Right kidney (tissue), 1 donor: ENCODE results near the gene SPACA4.

Source experiments
- DNase-seq: peaks from one replicate; pipeline ENCODE4 v3.0.0-alpha.2; 2016

Gene SPACA4

GRCh38 chr19:48634424-48635262 is 28.1 kb downstream of the SPACA4 start:
- DNase-seq: peak; percentile 83

DNA sequence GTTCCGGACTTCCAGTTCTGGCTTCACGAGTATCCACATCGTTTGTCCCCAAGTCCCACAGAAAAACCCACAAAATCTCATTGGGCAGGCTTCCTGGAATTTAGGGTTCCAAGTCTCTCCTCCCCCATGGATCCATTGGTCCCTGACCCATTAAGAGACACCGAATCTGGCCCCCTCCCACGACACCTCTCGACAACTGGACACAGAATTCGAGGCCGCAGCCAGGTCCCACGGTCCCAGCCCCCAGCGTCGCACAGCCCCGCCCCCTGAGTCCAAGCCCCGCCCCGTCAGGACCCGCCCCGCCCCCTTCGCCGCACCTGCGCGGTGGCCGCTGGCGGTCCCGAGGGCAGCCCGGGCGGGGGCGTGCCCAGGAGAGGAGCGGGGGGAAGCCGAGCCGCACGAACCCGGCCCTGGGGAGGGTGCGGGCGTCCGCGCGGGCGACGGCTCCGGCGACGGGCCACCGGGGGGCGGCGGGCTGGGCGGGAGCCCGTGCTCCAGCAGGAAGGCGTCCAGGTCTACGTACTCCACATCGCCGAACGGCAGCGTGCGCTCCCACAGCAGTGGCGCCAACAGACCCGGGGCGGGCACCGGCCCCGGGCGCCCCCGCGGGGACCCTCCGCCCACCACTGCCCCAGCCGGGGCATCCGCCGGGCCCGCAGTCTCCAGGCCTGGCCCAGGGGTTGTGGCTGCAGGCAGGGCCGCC is 28.9 kb downstream of the SPACA4 start:
- peak; percentile 73 for DNase-seq

DNA sequence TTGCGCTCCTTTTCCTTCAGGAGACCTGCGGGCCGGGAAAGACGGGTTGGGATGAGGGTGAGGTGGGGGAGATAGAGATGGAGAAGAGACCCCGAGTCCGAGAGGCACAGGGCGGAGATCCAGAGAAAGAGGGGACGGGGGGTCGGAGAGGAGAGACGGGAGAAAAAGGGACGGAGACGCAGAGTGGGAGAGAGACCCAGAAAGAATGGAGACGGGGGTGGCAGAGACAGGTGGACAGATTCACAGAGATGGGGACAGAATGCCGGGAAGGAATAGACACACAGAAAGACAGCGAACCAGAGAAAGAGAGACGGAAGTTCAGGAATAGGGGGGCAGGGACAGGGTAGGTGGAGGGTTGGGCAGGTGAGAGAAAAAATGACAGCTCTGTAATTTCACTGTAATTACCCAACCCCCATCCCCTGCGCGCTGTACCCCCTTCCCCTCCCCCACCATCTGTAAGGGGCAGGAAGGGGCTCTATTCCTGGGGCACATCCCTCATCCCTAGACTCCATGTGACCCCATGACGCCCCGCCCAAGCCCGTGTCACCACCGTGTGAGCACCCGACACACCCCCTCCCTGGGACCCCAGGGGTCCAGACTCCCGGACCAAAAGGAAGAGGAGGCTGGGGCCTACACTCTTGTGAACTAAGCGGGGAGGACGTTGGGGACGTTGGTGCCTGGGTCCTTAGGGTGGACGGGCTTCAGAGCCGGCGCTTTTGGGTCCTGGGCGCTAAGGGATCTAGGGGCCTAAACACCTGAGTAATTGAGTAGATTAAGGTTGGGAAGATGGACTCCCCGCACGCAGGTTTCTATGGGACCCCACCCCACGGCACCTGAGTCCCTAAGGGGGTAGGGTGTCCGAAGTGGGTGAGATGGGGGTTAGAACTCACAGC is 29.7 kb downstream of the SPACA4 start:
- no peak for DNase-seq

- no peak for DNase-seq
Measured at GRCh38 chr19:48636859-48637448, 30.4 kb downstream of the SPACA4 start, which contains the start of gene DBP. TSS of gene DBP (minus strand) at chr19:48637379. CDS start at chr19:48636994, 385 bp downstream.

- DNase-seq: peak; percentile 92
Measured at GRCh38 chr19:48637449-48637947, 31.0 kb downstream of the SPACA4 start.

- peak; percentile 66 for DNase-seq
Measured at GRCh38 chr19:48637948-48638830, 31.6 kb downstream of the SPACA4 start.

DNA sequence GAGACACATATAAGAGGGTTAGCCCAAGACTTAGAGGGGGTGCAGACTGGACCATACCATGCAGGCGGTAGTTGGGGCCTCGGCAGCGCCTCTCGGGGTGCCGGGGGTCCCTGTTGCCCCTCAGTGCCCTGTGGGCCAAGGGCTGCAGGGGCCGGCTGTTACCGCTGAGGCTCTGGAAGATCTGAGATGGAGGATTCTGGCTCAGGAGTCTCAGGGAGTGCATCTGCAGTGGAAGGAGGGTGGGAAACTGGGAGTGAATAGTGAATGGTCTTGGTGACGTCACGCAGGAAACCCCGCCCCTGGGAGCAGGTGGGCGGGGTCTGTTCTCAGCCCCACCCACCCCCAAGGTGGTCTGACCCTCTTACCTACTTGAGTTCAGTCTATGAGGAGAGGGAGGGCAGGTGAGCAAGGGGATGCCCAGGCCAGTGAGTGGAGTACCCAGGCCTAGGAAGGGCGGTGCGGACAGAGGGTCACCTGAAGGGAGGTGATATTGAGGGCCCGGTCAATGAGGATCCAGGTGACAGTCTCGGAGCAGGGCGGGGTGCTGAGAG is 32.4 kb downstream of the SPACA4 start:
- DNase-seq: no peak

- no peak for DNase-seq
Measured at GRCh38 chr19:48639483-48640375, 33.2 kb downstream of the SPACA4 start.

GRCh38 chr19:48641850-48642249 is 35.3 kb downstream of the SPACA4 start:
- no peak for DNase-seq

DNA sequence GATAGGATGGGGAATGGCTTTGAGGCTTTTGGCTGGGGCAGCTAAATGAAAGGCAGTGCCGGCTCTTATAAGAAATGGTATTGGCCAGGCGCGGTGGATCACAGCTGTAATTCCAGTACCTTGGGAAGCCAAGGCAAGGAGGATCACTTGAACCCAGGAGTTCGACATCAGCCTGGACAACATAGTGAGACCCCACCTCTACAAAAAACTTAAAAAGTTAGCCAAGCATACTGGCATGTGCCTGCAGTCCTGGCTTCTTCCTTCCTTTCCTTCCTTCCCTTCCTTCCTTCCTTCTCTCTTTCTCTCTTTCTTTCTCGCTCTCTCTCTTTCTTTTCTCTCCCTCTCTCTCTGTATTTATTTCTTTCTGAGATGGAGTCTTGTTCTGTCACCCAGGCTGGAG is 36.3 kb downstream of the SPACA4 start:
- no peak for DNase-seq

DNA sequence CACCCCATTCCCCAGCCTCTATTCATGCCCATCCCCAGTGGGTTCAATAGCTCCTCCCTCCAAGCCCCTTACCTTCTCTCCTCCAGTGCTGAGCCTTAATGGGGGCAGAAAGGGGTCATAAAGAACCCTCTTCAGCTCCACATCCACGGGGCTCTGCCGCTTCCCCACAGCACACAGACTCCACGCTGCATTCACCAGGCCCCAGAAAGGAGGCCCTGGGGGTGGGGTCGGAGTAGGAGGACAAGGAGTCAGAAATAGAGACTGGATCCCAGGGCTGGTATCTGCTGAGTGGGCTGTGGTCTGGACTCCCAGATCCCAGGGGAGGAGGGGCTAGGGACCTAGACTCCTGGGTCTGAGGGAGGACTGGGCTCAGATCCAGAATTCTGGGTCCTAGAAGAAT is 37.8 kb downstream of the SPACA4 start:
- no peak for DNase-seq

DNA sequence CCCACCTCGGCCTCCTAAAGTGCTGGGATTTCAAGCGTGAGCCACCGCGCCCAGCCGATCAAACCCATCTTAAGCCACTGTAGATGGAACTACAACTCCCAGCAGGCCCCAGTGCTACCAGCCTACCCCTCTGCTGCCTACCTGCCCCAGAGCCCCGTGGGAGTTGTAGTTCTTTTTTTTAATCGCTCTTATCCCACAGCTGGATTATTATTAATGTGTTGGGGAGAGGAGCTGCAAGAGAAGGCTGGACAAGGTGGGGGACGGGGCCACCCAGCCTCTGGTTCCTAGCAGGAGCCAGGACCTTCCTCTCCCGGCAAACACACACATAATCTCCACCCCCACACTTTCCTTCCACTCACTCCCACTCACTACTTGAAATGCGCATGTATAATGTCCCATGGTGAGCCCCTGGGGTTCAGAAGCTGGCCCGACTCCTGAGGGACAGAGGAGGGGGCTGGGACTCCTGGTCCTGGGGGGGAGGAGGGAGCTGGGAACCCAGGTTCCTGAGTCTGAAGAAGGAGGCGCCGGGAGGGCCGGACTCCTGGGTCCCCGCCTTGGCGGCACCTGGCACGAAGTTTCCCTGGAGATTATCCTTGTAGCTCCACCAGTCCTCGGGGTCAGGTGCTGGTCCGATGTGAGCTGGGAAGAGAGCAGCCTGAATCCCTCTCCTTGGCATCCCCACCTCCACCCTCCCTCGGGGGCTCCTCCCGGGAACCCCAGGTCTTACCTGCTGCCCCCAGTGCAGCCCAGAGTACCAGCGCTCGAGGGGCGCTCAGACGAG is 38.5 kb downstream of the SPACA4 start:
- DNase-seq: peak; percentile 76

DNA sequence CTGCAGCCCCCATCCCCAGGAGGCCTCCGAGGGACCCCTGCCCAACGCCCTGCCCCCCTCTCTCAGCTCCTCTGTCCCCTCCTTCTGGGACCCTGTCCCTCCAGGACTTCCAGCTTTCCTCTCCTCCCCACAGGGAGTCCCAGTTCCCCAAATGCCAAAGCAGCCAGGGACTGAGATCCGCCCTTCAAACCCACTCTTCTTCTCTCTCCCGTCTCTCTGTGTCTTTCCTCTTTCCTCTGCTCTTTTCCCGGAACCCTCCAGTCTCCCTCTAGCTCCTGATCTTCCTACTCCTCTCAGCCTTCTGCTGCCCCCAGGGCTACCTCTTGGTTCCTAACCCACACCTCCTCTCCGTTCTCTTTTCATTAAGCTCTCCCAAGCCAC is 39.1 kb downstream of the SPACA4 start:
- peak; percentile 80 for DNase-seq

DNA sequence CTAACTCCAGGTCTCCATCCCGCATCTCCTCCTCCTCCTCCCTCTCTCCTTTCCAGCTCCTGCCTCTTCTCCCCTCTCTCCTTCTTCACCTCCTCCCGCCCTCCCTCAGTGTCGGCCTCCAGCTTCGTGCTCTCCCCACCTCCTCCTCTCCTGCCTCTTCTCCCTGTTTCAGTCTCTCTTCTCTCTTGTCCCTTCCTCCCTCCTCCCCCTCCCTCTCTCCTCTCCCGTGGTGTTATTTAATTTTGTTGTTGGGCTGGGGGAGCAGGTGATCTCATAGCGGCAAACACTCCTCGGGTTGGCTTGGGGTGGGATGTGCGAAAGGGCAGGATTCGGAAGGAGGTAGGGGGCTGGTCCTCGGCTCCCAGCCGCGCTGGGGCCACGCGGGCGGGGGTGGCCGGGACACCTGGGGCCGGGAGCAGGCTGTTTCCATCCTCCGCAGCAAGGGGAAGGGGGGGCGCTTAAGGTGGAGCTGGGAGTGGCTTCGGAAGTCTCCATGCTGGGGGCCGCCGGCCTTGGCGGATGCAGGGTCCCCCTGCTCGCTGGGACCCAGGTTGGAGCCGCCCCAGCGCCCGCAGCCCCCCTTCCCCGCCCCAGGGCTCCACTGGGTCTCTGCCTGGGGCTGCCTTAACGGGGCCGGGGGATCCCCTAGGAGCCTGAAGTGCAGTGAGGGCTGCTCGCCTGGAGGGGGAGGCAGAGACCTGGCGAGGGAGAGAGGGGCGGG is 39.6 kb downstream of the SPACA4 start, which contains the start of gene CA11:
TSS of gene CA11 (minus strand) at position 187 of the 721 bp plus-strand sequence. CDS start 555 bp downstream, outside the sequence.
- DNase-seq: peak; percentile 84

- DNase-seq: peak; percentile 29
Measured at GRCh38 chr19:48646722-48647216, 40.2 kb downstream of the SPACA4 start.

- DNase-seq: no peak
Measured at GRCh38 chr19:48648134-48648533, 41.6 kb downstream of the SPACA4 start.

DNA sequence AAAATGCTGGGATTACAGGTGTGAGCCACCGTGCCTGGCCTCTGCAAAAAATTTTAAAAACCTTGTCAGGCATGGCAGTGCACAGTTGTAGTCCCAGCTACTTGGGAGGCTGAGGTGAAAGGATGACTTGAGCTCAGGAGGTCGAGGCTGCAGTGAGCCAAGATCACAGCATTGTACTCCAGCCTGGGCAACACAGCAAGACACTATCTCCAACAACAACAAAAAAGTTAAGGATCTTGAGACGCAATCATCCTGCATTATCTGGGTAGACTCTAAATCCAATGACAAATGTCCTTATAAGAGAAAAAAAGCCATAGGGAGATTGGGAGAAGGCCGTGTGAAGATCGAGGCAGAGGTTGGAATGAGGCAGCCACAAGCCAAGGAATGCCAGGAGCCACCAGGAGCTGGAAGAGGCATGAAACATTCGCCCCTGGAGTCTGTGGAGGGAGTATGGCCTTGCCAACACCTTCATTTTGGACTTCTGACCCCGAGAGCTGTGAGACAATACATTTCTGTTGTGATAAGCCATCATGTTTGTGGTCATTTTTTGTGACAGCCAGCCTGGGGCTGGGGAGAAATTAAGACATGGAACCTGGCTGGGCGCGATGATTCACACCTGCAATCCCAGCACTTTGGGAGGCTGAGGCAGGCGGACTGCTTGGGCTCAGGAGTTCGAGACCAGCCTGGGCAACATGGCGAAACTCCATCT is 44.6 kb downstream of the SPACA4 start:
- no peak for DNase-seq
